HUES48 (cell line): Measurements from ENCODE around the gene MTX1.
A peak's percentile ranks its signal among the peaks of the same experiment; 100 is the strongest.
"Not testable (repeated sequence)": the region's sequence is repeated elsewhere in the genome, so short reads cannot be mapped to it uniquely, and the experiment has no call there.

ENCODE experiments used
- H3K27ac ChIP-seq: one replicate; pipeline ENCODE4 v1.7.0; 2013; ENCODE audit warnings: low read depth, low read length, inconsistent platforms
- H3K27me3 ChIP-seq: 2 replicates; pipeline ENCODE4 v1.6.1; 2013; ENCODE audit warnings: mild to moderate bottlenecking, low read length; ENCODE audit not compliant: control insufficient read depth, insufficient read depth
- H3K36me3 ChIP-seq: 2 replicates; pipeline ENCODE4 v1.6.1; 2013; ENCODE audit warnings: low read length; ENCODE audit not compliant: control insufficient read depth, insufficient read depth
- H3K4me1 ChIP-seq: 2 replicates; pipeline ENCODE4 v1.6.1; 2013; ENCODE audit warnings: mild to moderate bottlenecking, low read length; ENCODE audit not compliant: control insufficient read depth, insufficient read depth
- H3K4me3 ChIP-seq: 2 replicates; pipeline ENCODE4 v1.5.1; 2013; ENCODE audit warnings: mild to moderate bottlenecking, low read depth, low read length
- H3K9ac ChIP-seq: 2 replicates; pipeline ENCODE4 v1.6.1; 2013; ENCODE audit warnings: mild to moderate bottlenecking, low read depth, low read length, moderate library complexity
- H3K9me3 ChIP-seq: 2 replicates; pipeline ENCODE4 v1.6.1; 2013; ENCODE audit warnings: low read length; ENCODE audit not compliant: control insufficient read depth, insufficient read depth

The MTX1 gene

DNA sequence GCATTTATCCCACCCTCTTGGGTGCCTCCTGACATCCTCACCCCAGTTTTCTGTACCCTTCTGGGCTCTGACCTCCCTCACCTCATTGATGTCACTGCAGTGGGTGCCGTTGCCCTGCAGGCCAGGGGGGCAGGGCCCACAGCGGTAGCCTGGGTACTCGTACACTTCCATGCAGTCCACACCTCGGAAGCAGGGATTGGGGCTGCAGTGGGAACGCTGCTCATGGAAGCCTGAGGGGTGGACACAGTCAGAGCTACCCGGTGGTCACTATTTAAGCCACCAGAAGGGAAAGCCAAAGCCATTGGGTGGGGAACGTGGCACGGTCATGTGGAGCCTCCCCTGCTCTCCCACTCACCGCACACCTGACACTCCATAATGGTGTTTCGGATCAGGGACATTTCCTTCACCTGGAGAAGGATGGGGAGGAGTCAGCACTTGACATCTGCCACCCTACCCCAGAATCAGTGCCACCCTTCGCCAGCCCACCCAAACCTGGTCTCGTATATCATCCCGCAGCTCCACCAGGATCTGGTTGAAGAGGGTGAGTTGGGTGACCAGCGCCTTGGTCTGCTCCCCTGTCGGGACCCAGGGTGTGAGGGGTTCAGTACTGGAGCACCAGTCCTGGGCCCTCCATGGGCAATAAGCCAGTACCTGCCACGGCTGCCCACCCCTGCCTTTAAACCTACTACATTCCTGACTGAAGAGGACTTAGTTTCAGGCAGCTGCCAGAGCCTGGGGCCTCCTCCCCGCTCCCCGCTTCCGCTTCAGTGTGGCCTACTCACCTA is 5.6 kb upstream of the MTX1 start:
- H3K4me3 ChIP-seq: no peak overlapping the region
- H3K27me3 ChIP-seq: no peaks in the 10 kb centered on the region
- no peaks in the 10 kb centered on the region for H3K9me3 ChIP-seq
- H3K9ac ChIP-seq: no peak overlapping the region
- peak overlapping the region; percentile 18 for H3K27ac ChIP-seq
- peaks cover 58% of the 10 kb centered on the region for H3K36me3 ChIP-seq
- peaks cover 9% of the 10 kb centered on the region for H3K4me1 ChIP-seq

DNA sequence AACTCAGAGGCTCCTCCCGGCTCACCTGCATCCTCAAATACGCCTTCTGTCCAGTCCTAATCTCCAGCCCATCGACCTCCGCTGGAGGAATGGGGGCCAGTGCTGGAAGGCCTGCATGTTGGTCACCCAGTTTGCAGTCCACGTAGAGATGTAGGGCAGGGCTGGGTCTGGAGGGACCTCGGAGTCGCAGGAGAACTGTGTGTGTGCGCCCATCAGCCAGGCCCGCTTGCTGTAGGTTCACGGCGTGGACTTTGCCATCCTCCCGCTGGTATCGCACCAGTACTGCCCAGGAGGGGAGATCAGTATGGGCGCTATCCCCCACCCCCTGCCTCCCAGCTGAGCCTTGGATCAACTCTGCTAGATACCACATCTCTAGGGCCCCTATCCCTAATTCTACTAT is 3.5 kb upstream of the MTX1 start:
- H3K9me3 ChIP-seq: no peaks in the 10 kb centered on the region
- no peak overlapping the region for H3K27ac ChIP-seq
- no peak overlapping the region for H3K9ac ChIP-seq
- H3K36me3 ChIP-seq: peaks cover 39% of the 10 kb centered on the region
- H3K4me1 ChIP-seq: peaks cover 19% of the 10 kb centered on the region
- H3K4me3 ChIP-seq: no peak overlapping the region
- H3K27me3 ChIP-seq: no peaks in the 10 kb centered on the region

DNA sequence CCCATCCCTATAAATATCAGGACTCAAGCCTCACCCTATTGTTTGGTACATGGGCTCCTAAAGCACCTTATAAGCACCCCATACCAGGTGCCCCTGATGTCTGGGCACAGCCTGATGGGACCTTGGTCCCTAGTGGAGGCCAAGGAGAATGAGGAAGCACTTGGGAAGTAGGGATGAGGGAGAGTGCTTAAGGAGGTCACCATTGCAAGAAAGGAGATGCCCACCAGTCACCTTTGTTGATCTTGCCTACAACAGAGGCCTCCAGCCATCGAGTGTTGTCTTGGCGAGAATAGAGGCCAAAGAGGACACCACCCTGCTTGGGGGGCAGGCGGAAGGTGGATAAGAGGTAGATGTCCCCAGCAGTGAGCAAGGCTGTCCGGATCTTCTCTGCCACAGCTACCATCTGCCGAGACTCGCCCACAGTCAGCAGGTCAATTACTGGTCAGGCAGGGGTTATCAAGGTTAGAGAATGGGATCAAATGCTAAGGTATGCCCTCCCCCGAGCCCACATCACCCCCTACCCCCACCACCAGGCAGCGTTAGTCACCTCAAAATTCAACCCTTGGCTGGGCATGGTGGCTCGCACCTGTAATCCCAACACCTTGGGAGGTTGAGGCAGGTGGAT is 2.4 kb upstream of the MTX1 start:
- H3K36me3 ChIP-seq: peaks cover 35% of the 10 kb centered on the region
- no peaks in the 10 kb centered on the region for H3K9me3 ChIP-seq
- peaks cover 19% of the 10 kb centered on the region for H3K4me1 ChIP-seq
- H3K4me3 ChIP-seq: no peak overlapping the region
- no peaks in the 10 kb centered on the region for H3K27me3 ChIP-seq
- H3K9ac ChIP-seq: no peak overlapping the region
- H3K27ac ChIP-seq: no peak overlapping the region

DNA sequence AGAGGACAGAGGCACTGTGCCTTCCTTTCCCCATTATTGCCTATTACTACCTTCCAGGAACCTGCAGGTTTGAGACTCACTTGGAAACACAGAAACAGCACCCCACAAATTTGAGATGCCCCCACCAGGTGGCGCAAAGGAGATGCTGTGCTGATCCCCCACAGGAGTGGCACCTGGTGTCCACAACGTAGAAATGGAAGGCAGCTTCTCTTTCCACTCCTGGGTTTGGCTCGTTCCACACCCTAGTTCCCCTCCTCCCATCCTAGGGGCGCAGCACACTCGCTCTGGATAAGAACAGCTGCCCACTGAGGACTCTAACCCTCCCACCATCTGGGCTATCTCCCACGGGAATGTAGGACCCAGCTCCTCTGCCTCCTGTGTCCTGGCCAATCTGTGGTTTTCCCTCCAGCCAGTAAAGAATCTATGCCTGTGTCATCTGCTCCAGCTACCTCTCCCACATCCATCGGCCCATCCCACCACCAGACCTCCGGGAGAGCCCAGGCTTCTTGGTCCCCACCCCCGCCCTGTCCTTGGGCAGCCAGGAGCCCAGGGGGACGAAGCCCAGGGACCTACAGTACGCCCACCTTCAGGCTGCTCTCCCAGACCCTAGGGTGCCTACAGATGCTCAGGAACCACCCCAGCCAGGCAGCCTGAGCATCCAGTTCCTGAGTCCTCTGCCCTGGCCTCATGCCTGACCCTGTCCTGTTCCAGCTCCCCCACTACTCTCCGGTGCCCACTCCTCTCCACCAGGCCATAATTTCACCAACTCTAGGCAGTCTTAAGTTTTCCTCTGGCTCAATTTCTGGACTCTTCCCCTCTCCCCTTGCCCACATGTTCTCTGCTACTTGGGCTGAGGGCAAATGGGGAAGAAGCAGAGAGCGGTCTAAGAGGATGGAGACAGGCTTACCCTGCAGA is 1.3 kb upstream of the MTX1 start:
- H3K4me1 ChIP-seq: peaks cover 19% of the 10 kb centered on the region
- peak overlapping the region; percentile 92 for H3K4me3 ChIP-seq
- peak overlapping the region; percentile 35 for H3K9ac ChIP-seq
- no peaks in the 10 kb centered on the region for H3K27me3 ChIP-seq
- no peaks in the 10 kb centered on the region for H3K9me3 ChIP-seq
- H3K36me3 ChIP-seq: peaks cover 31% of the 10 kb centered on the region
- H3K27ac ChIP-seq: peak overlapping the region; percentile 98

DNA sequence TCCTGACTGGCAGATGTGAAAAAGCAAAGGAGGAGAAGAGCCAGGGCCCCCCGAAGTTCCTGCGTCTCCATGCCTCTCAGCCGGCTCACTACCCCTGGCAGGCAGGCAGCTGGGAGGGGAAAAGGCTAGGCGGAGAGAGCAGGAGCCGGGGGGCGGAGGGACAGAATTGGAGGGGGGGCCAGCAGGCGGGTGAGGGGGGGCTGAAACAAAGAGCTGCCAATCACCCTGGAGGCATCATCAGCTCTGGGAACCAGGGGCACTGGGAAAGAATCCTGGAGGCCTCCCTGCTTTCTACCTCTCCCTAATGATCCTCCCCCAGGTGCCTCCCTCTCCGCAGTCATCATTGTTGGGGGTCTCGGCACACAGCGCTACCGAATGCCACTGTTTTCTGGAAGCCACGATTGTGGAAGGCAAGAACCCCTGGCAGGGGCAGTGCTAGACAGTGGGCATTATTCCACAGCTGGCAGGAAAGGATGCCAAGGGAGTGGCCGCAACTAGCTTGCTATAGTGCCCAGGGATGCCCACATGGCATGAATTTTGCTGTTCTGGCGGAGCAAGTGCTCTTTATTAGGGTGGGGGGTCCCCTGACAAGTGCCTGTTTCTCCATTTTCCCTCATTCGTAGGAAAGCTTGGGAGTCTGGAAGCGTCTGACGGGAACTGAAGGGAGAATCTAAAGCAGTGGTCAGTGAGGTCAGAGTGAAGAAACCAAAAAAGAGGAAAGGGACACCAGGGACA is 522 bp upstream of the MTX1 start, which contains the start of gene THBS3:
Gene THBS3 (minus strand): TSS at position 92 of the 735 bp plus-strand sequence. CDS start 21 bp downstream, at position 71.
- Histone ChIP-seq H3K27me3 (no peaks in the 10 kb centered on the region), H3K9ac (peak within 1 kb of the TSS; percentile 87), H3K4me3 (peak within 1 kb of the TSS; percentile 92), H3K4me1 (peaks cover 19% of the 10 kb centered on the region), H3K9me3 (no peaks in the 10 kb centered on the region), H3K36me3 (peaks cover 25% of the 10 kb centered on the region), H3K27ac (peak within 1 kb of the TSS; percentile 98)

DNA sequence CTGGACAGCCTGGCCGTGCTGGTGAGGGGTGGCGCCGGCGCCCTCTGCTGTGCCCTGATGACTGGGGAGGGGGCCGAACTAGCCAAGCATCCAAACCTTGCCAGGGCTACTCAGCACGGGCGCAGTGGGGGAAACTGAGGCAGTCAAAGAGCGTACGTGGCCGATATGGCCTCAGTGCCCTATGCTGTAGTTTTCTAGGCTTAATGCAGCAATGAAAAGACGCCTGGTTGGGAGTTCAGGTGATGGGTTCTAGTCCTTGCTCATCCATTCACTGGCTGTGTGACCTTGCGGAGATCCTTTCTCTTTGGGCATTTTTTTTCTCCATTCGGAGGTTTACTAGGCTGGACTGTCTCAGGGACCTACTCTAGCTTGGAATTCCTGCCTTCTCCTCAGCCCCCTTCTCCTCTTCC is 822 bp downstream of the MTX1 start:
- H3K9me3 ChIP-seq: no peaks in the 10 kb centered on the region
- peak overlapping the region; percentile 90 for H3K9ac ChIP-seq
- H3K4me3 ChIP-seq: peak overlapping the region; percentile 92
- H3K36me3 ChIP-seq: peaks cover 20% of the 10 kb centered on the region
- H3K4me1 ChIP-seq: peaks cover 19% of the 10 kb centered on the region
- peak overlapping the region; percentile 98 for H3K27ac ChIP-seq
- H3K27me3 ChIP-seq: no peaks in the 10 kb centered on the region

DNA sequence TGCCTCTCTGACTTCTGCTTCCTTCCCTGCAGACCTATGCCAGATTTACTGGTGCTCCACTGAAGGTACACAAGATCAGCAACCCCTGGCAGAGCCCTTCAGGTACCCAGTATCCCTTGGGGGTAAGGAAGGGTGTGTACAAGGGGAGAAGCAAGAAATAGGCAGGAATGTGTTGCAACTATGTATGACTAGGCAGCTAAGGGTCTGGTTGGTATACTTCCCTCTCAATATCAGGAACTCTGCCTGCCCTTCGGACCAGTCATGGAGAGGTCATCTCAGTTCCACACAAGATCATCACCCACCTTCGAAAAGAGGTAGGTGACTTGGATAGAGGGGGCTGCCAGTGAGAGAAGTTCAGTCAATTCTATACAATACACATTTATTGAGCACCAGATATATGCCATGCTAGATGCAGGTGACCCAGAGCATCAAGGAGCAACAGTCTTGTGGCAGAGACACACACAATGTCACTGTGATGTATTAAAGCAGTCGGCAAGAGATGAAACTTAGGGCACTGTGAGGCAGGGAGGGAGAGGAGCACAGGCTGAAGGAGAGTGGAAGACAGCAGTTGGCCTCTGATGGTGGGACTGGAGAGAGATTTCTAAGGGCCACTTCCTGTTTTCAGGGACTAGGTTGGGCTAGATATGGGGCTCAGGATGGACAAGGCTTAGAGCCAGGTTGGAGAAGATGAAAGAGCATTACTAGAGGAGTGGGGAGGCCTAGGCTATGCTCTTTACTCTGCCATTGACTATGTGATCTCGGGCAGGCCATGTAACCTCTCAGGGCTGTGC is 2.0 kb downstream of the MTX1 start:
- Histone ChIP-seq H3K9me3 (no peaks in the 10 kb centered on the region), H3K4me1 (peaks cover 19% of the 10 kb centered on the region), H3K36me3 (peaks cover 20% of the 10 kb centered on the region), H3K4me3 (peak overlapping the region; percentile 92; the same call in 1 of the 2 replicates), H3K27me3 (no peaks in the 10 kb centered on the region), H3K27ac (no peak overlapping the region), H3K9ac (no peak overlapping the region)

DNA sequence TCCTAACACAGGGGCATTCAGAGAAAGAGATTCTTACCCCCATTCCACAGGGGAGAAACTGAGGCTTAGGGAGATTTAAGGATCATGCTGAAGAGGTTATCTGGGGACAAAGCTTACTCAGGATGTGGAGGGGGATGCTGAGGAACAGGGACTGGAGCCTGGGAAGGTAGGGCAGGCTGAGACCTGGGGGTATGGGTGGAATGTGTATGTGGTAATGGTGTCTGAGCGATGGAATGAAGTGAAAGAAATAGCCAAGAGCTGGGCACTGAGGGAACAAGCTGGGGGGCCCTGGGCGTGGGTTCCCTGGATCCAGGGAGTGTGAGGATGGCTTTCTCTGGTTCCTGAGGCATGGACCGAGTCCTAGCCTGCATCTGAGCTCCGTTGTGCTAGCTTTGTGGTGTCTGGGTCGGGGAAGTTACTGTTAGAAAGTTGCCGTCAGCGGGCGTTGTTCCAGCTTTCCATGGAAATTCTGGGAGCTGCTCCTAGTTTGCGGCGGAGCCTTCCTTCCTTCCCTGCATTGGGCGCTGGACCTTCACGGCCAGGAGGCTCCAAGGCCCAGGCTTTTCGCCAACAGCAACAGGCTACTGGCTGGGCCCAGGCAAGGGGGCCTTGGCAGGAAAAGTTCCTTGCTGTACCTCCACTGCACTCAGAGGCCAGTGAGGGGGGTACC is 3.0 kb downstream of the MTX1 start:
- not testable (repeated sequence) for H3K4me3 ChIP-seq, H3K9ac ChIP-seq, H3K9me3 ChIP-seq, H3K27ac ChIP-seq, H3K27me3 ChIP-seq
- H3K4me1 ChIP-seq: peaks cover 19% of the 10 kb centered on the region
- H3K36me3 ChIP-seq: peaks cover 26% of the 10 kb centered on the region

DNA sequence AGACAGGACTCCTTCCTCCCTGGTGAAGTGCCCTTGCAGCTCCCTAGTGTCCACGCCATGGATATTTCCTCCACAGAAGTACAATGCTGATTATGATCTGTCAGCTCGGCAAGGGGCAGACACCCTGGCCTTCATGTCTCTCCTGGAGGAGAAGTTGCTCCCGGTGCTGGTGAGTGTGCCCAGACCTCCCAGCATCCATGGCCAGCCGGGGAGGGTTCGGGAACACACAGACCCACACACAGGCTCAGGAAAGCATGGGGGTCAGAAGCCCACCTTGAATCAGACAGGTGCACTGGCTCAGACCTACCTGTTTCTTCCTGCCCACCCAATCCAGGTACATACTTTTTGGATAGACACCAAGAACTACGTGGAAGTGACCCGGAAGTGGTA is 3.6 kb downstream of the MTX1 start:
- Histone ChIP-seq H3K4me1 (peaks cover 17% of the 10 kb centered on the region), H3K36me3 (peaks cover 26% of the 10 kb centered on the region)
- H3K27ac ChIP-seq, H3K9ac ChIP-seq, H3K4me3 ChIP-seq, H3K9me3 ChIP-seq, H3K27me3 ChIP-seq: not testable (repeated sequence)
